Measurements from ENCODE around the gene SMYD3. TPM values are rescaled to one million over a fixed set of nuclear protein-coding genes. Genes with fewer than 3 reads are reported as not detected.

The SMYD3 gene
- total RNA-seq, 4 donors from 2014 or later: 8.4 to 25.7 (median 14.4) TPM

GRCh38 chr1:245990315-245991022 is 516.6 kb downstream of the SMYD3 start:
- TF ChIP-seq CTCF (IDR thresholded peaks at IDR 0.05) (no peak), POLR2A (IDR thresholded peaks at IDR 0.05) (no peak)
- no peak overlapping the region for H3K4me3 ChIP-seq (ENCODE audit: low read depth, poor library complexity, severe bottlenecking)
- intact Hi-C loops (cut with DNase I; ENCODE audit: low total_unique reads): no loop called here
- no peak for DNase-seq (ENCODE audit: low spot score in 2 of 2)
- WGBS, 2 donors: 73 to 83% methylated on average over 6 of the region's 6 CpGs

DNA sequence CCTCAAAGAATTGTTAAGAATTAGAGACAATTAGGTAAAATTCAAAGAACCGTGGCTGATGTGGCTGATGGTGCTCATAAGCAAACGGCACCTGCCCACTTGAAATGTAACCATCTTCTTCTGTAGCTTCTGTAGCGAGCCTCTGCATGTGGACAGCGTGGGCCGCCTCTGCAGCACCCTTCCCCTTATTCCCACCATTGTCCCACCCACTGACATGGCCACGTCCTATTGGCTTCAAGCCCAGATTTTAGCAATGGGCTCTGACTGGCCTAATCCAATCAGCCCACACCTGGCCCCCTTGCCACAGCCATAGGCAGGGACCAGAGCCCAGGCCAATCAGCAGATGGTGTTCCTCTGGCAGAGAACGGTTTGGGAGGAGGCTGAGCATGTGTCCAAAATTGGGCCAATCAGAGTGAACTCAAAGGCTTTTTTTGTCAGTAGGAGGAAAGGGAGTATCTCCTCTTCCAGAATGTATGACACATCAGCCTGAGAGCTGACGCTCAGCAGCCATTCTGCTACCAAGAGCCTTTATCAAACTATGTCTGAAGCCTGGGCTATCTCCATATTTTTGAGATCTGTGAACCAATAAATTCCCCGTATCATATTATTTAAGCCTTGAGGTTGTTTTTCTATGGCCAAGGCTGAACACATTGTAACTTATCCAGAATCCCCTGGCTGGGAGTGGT is 518.5 kb downstream of the SMYD3 start:
- no peak for TF ChIP-seq POLR2A (IDR thresholded peaks at IDR 0.05)
- no peak for TF ChIP-seq CTCF (IDR thresholded peaks at IDR 0.05)

DNA sequence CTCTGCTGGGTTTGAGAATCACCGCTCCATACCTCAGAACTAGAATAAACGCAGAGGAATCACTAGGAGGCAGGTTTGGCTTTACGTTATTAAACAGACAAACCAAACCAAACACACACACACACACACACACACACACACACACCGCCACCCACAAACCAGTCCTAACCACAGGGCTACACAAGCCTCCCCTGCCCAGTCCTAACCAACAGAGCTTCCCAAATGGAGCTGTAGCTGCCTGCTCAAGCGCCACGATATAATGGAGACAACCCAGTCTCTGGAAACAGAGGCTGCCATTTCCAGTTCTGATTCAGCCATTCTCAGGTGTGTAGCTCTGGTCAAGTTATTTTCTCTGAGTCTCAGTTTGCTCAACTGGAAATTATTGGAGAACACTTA is 519.1 kb downstream of the SMYD3 start:
- intact Hi-C loops (cut with DNase I; ENCODE audit: low total_unique reads): loop anchor here (5.0 kb wide), 1 partner anchor 1869 kb away; the partner anchor contains the start of gene TRIM58
- TF ChIP-seq CTCF (IDR thresholded peaks at IDR 0.05): no peak
- TF ChIP-seq POLR2A (IDR thresholded peaks at IDR 0.05): no peak
- DNase-seq (ENCODE audit: low spot score in 2 of 2): no peak
- WGBS, 2 donors: 92 to 97% methylated on average over 6 of the region's 6 CpGs
- H3K4me3 ChIP-seq (ENCODE audit: low read depth, poor library complexity, severe bottlenecking): no peak overlapping the region

More for the DNA sequence above, 518.5 kb downstream of the SMYD3 start:
- WGBS, 2 donors: 92% methylated on average over 9 of the region's 9 CpGs
- intact Hi-C loops (cut with DNase I; ENCODE audit: low total_unique reads): loop anchor here (5.0 kb wide), 1 partner anchor 1869 kb away; the partner anchor contains the start of gene TRIM58
- DNase-seq (ENCODE audit: low spot score in 2 of 2): no peak
- no peak overlapping the region for H3K4me3 ChIP-seq (ENCODE audit: low read depth, poor library complexity, severe bottlenecking)

GRCh38 chr1:245987577-245987976 is 519.5 kb downstream of the SMYD3 start:
- DNase-seq (ENCODE audit: low spot score in 2 of 2): no peak
- intact Hi-C loops (cut with DNase I; ENCODE audit: low total_unique reads): loop anchor here (5.0 kb wide), 1 partner anchor 1870 kb away; the partner anchor contains the start of gene TRIM58
- H3K4me3 ChIP-seq (ENCODE audit: low read depth, poor library complexity, severe bottlenecking): no peak overlapping the region
- TF ChIP-seq CTCF (IDR thresholded peaks at IDR 0.05): no peak
- TF ChIP-seq POLR2A (IDR thresholded peaks at IDR 0.05): no peak
- WGBS, 2 donors: 86 to 90% methylated on average over 6 of the region's 6 CpGs

GRCh38 chr1:245987219-245987545 is 519.9 kb downstream of the SMYD3 start:
- intact Hi-C loops (cut with DNase I; ENCODE audit: low total_unique reads): loop anchor here (5.0 kb wide), 1 partner anchor 1870 kb away; the partner anchor contains the start of gene TRIM58
- DNase-seq (ENCODE audit: low spot score in 2 of 2): no peak
- no peak overlapping the region for H3K4me3 ChIP-seq (ENCODE audit: low read depth, poor library complexity, severe bottlenecking)
- no peak for TF ChIP-seq CTCF (IDR thresholded peaks at IDR 0.05)
- TF ChIP-seq POLR2A (IDR thresholded peaks at IDR 0.05): no peak
- WGBS, 2 donors: 30 to 34% methylated on average over 2 of the region's 2 CpGs
